IMR-90 (cell line): ENCODE measurements around the gene CENPU. TPM values are rescaled to one million over a fixed set of nuclear protein-coding genes. Genes with fewer than 3 reads are reported as not detected.

Experiments used
- ATAC-seq: fragments of 200-7000 bp; cut with Tn5 transposase; 2 replicates; pipeline ENCODE4 v1.9.1; 2020; ENCODE audit warnings: low read depth, mild to moderate bottlenecking, moderate library complexity
- BruUV-seq: library from RNA; stranded (reverse); fragments of 400-500 nt; replicated peaks from 2 replicates; lab custom pipeline; 2021; lab: Mats Ljungman, UMichigan
- CTCF ChIA-PET: fragments of 300-600 bp; formaldehyde crosslinking; extraction: SDS; loops from one replicate; lab custom pipeline; 2021; ENCODE audit warnings: antibody characterized with exemption; lab: Yijun Ruan, JAX
- POLR2A ChIA-PET: fragments of 300-600 bp; sonication (Branson Sonifier 250); formaldehyde crosslinking; loops from one replicate; lab custom pipeline; 2022; ENCODE audit warnings: antibody characterized with exemption; ENCODE audit not compliant: unreplicated experiment; lab: Charles Lee
- DNase-seq: peaks from one replicate; pipeline ENCODE4 v3.0.0; 2013
- H2AFZ ChIP-seq: replicated peaks from 2 replicates; pipeline ENCODE3; 2013; ENCODE audit warnings: low read length, mild to moderate bottlenecking; ENCODE audit not compliant: poor library complexity
- H2AK5ac ChIP-seq: 2 replicates; pipeline ENCODE4 v1.6.1; 2013; ENCODE audit warnings: low read depth, low read length, inconsistent platforms
- H2AK9ac ChIP-seq: replicated peaks from 2 replicates; pipeline ENCODE3; 2013; ENCODE audit warnings: mild to moderate bottlenecking, low read depth, low read length, moderate library complexity; ENCODE audit not compliant: poor library complexity
- H2BK120ac ChIP-seq: 2 replicates; pipeline ENCODE4 v1.6.1; 2013; ENCODE audit warnings: low read depth, low read length, inconsistent platforms
- H2BK15ac ChIP-seq: 3 replicates; pipeline ENCODE4 v1.6.1; 2013; ENCODE audit warnings: low read depth, low read length, inconsistent platforms
- H2BK20ac ChIP-seq: 2 replicates; pipeline ENCODE4 v1.6.1; 2013; ENCODE audit warnings: low read depth, mild to moderate bottlenecking, inconsistent platforms, low read length, moderate library complexity
- H2BK5ac ChIP-seq: 2 replicates; pipeline ENCODE4 v1.6.1; 2013; ENCODE audit warnings: mild to moderate bottlenecking, low read depth, low read length, inconsistent platforms; ENCODE audit not compliant: poor library complexity, severe bottlenecking
- H3K14ac ChIP-seq: replicated peaks from 2 replicates; pipeline ENCODE4 v1.6.1; 2013; ENCODE audit warnings: low read depth, low read length, inconsistent platforms
- H3K18ac ChIP-seq: 2 replicates; pipeline ENCODE4 v1.6.1; 2013; ENCODE audit warnings: low read depth, low read length, control low read depth
- H3K23ac ChIP-seq: 2 replicates; pipeline ENCODE4 v1.6.1; 2013; ENCODE audit warnings: low read depth, low read length, inconsistent platforms
- H3K27ac ChIP-seq: 2 replicates; pipeline ENCODE4 v1.5.1; 2013; ENCODE audit warnings: mild to moderate bottlenecking, control low read depth, low read length; ENCODE audit not compliant: insufficient read depth
- H3K27me3 ChIP-seq: 2 replicates; pipeline ENCODE4 v1.6.1; 2013; ENCODE audit warnings: low read length; ENCODE audit not compliant: control insufficient read depth, insufficient read depth
- H3K36me3 ChIP-seq: 2 replicates; pipeline ENCODE4 v1.6.1; 2013; ENCODE audit warnings: low read length, mixed read lengths; ENCODE audit not compliant: control insufficient read depth, insufficient read depth
- H3K4ac ChIP-seq: 2 replicates; pipeline ENCODE4 v1.6.1; 2013; ENCODE audit warnings: low read depth, low read length, inconsistent platforms
- H3K4me1 ChIP-seq: 2 replicates; pipeline ENCODE4 v1.6.1; 2013; ENCODE audit warnings: low read length, mixed read lengths; ENCODE audit not compliant: control insufficient read depth, insufficient read depth
- H3K4me2 ChIP-seq: 2 replicates; pipeline ENCODE4 v1.6.1; 2013; ENCODE audit warnings: low read depth, mild to moderate bottlenecking, control low read depth, low read length, moderate library complexity
- H3K4me3 ChIP-seq: 2 replicates; pipeline ENCODE4 v1.5.1; 2013; ENCODE audit warnings: low read depth, mild to moderate bottlenecking, control low read depth, low read length, moderate library complexity; ENCODE audit not compliant: insufficient read depth
- H3K56ac ChIP-seq: 2 replicates; pipeline ENCODE4 v1.6.1; 2013; ENCODE audit warnings: low read length, inconsistent platforms; ENCODE audit not compliant: insufficient read depth; ENCODE audit errors: extremely low read depth
- H3K79me1 ChIP-seq, 2 experiments: 2 replicates each; pipeline ENCODE4 v1.6.1; 2013; ENCODE audit warnings: low read length in 2 of 2, inconsistent platforms in 1 of 2, low read depth in 1 of 2
- H3K9ac ChIP-seq: 2 replicates; pipeline ENCODE4 v1.6.1; 2013; ENCODE audit warnings: low read depth, low read length, control low read depth
- H3K9me1 ChIP-seq: 2 replicates; pipeline ENCODE4 v1.6.1; 2013; ENCODE audit warnings: low read length, inconsistent platforms; ENCODE audit not compliant: insufficient read depth
- H3K9me3 ChIP-seq: 2 replicates; pipeline ENCODE4 v1.6.1; 2013; ENCODE audit warnings: low read length; ENCODE audit not compliant: control insufficient read depth, insufficient read depth
- H4K20me1 ChIP-seq: 2 replicates; pipeline ENCODE4 v1.6.1; 2013; ENCODE audit warnings: low read length, inconsistent platforms; ENCODE audit not compliant: insufficient read depth
- H4K5ac ChIP-seq: 2 replicates; pipeline ENCODE4 v1.6.1; 2013; ENCODE audit warnings: mild to moderate bottlenecking, low read depth, low read length, control low read depth
- H4K8ac ChIP-seq, 2 experiments: 2 replicates each; pipeline ENCODE4 v1.6.1; 2013; ENCODE audit warnings: low read depth in 2 of 2, low read length in 2 of 2, control low read depth in 1 of 2, inconsistent platforms in 1 of 2
- H4K91ac ChIP-seq: 2 replicates; pipeline ENCODE4 v1.6.1; 2013; ENCODE audit warnings: low read depth, low read length, inconsistent platforms; ENCODE audit not compliant: insufficient read depth
- FOS ChIP-seq: fragments of 150-350 bp; IDR thresholded peaks from 2 replicates; pipeline ENCODE4 v1.6.1; 2016; ENCODE audit warnings: low read depth, low read length
- RCOR1 ChIP-seq: IDR thresholded peaks from 2 replicates; pipeline ENCODE4 v1.6.1; 2012; ENCODE audit warnings: mild to moderate bottlenecking, low read length, improper control_type of control experiment; ENCODE audit not compliant: insufficient replicate concordance
- SMC3 ChIP-seq: fragments of 150-350 bp; IDR thresholded peaks from 2 replicates; pipeline ENCODE4 v1.6.1; 2016; ENCODE audit warnings: low read depth, mild to moderate bottlenecking, antibody characterized with exemption, low read length, moderate library complexity
- WGBS, 2 experiments: methylation state at CpG; one replicate each; pipeline versions ENCODE4 v1.1.5 to v1.1.7; 2013; ENCODE audit warnings: missing lambda C conversion rate in 2 of 2; ENCODE audit not compliant: insufficient read length in 1 of 2; ENCODE audit errors: extremely low coverage in 2 of 2; 5-methylcytosine and 5-hydroxymethylcytosine counted together
- dilution Hi-C: fragments of 300-500 bp; cut with HindIII; formaldehyde crosslinking; loops from one replicate; pipeline ENCODE4 v1.14.3; 2018; ENCODE audit warnings: low sequenced_read_pairs; ENCODE audit not compliant: unreplicated experiment
- in situ Hi-C: fragments of 300-500 bp; cut with MboI; formaldehyde crosslinking; loops from 3 replicates; pipeline ENCODE4 v1.14.3; 2019; ENCODE audit warnings: low sequenced_read_pairs, inconsistent platforms, mixed read lengths
- intact Hi-C: fragments of 100-400 bp; cut with micrococcal nuclease; formaldehyde crosslinking; loops from 2 replicates; pipeline ENCODE4 v1.10.0; 2022
- polyA plus RNA-seq, 3 experiments: library from polyadenylated mRNA; depleted of rRNA; stranded (reverse); fragments of >200 nt; gene quantifications; 2 replicates each; pipeline ENCODE4 v1.2.3, GENCODE V29; 2012; ENCODE audit warnings: low replicate concordance in 1 of 3
- total RNA-seq: library from RNA; depleted of rRNA; stranded (reverse); fragments of >200 nt; gene quantifications from 2 replicates; pipeline ENCODE4 v1.2.3, GENCODE V29; 2012
- TF ChIP-seq, protein P1 (sequence below): fragments of 150-350 bp; IDR thresholded peaks from 2 replicates; pipeline ENCODE4 v1.6.1; 2016; ENCODE audit warnings: low read depth, mild to moderate bottlenecking, low read length, moderate library complexity, borderline replicate concordance
- TF ChIP-seq, protein P2 (sequence below): fragments of 150-350 bp; IDR thresholded peaks from 2 replicates; pipeline ENCODE4 v1.6.1; 2017; ENCODE audit warnings: mild to moderate bottlenecking, antibody characterized with exemption, low read length, low read depth

CENPU gene
- total and polyA plus RNA-seq, 2 of the 4 experiments (the other 2 are of a cell fraction) = 13.6 to 14.6 TPM

DNA sequence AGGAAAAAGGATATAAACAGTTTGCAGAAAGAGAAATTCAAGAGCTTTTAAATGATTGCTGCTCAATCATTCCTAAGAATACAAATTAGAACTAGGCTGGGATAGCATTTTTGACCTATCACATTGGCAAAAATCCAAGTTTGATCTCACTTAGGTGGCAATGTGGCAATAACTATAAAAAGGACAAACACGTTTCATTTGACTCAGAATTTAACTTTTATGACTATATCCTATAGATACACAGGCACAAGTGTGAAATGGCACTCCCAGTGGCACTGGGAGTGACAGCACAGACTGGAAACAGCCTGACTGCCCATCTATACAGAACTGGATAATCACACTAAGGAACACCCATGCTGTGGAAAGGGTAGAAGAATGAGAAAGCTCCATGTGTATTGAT lies 11.1 kb downstream of the CENPU start:
- no peak overlapping the region for H4K8ac ChIP-seq
- no peak overlapping the region for H3K9ac ChIP-seq
- ATAC-seq = no peak
- H3K27ac ChIP-seq = no peak overlapping the region
- in situ Hi-C loops = no loop called here
- peaks cover 4% of the 10 kb centered on the region; the same call in 1 of the 2 replicates for H3K9me1 ChIP-seq
- H4K5ac ChIP-seq = no peak overlapping the region
- H3K4ac ChIP-seq = no peak overlapping the region
- dilution Hi-C loops = no loop called here
- TF ChIP-seq, protein P1, sequence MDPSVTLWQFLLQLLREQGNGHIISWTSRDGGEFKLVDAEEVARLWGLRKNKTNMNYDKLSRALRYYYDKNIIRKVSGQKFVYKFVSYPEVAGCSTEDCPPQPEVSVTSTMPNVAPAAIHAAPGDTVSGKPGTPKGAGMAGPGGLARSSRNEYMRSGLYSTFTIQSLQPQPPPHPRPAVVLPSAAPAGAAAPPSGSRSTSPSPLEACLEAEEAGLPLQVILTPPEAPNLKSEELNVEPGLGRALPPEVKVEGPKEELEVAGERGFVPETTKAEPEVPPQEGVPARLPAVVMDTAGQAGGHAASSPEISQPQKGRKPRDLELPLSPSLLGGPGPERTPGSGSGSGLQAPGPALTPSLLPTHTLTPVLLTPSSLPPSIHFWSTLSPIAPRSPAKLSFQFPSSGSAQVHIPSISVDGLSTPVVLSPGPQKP = no peak
- TF ChIP-seq RCOR1 (no peak), FOS (no peak), SMC3 (no peak)
- TF ChIP-seq, protein P2, sequence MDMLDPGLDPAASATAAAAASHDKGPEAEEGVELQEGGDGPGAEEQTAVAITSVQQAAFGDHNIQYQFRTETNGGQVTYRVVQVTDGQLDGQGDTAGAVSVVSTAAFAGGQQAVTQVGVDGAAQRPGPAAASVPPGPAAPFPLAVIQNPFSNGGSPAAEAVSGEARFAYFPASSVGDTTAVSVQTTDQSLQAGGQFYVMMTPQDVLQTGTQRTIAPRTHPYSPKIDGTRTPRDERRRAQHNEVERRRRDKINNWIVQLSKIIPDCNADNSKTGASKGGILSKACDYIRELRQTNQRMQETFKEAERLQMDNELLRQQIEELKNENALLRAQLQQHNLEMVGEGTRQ = no peak
- H2AFZ ChIP-seq = no peak overlapping the region
- H3K14ac ChIP-seq = no peak overlapping the region
- no peak overlapping the region for H2AK9ac ChIP-seq
- no peak overlapping the region for H3K56ac ChIP-seq
- WGBS, 2 experiments = no CpG with 5 or more reads among the region's 1 CpG
- intact Hi-C loops = no loop called here
- H3K18ac ChIP-seq = no peak overlapping the region
- no peak overlapping the region for H2BK5ac ChIP-seq
- H2AK5ac ChIP-seq = no peak overlapping the region
- ChIA-PET POLR2A (no interaction called here), CTCF (interaction anchor here (0.7 to 1.1 kb wide), 2 partner anchors 23 to 387 kb away, joined by 3 to 6 read pairs; no protein-coding TSS in a partner anchor)
- H3K4me2 ChIP-seq = no peak overlapping the region
- H4K20me1 ChIP-seq = no peaks in the 10 kb centered on the region
- H2BK20ac ChIP-seq = no peak overlapping the region
- no peak overlapping the region for H2BK15ac ChIP-seq
- H3K36me3 ChIP-seq = no peaks in the 10 kb centered on the region; the same call in 1 of the 2 replicates
- H3K23ac ChIP-seq = no peak overlapping the region
- H3K9me3 ChIP-seq = no peaks in the 10 kb centered on the region
- no peaks in the 10 kb centered on the region for H3K27me3 ChIP-seq
- H3K4me1 ChIP-seq = no peaks in the 10 kb centered on the region
- H3K4me3 ChIP-seq = no peak overlapping the region
- H4K91ac ChIP-seq = no peak overlapping the region
- peaks cover 5 to 9% of the 10 kb centered on the region in 2 experiments; a peak in 3 of 4 replicates for H3K79me1 ChIP-seq
- H2BK120ac ChIP-seq = no peak overlapping the region
- BruUV-seq = no TSS peak
- DNase-seq = no peak
